Calu3 (cell line): ENCODE results near the gene MRC1. TPM values are rescaled to one million over a fixed set of nuclear protein-coding genes. Genes with fewer than 3 reads are reported as not detected.

Source experiments
- BruUV-seq: library from RNA; stranded (reverse); fragments of 400-500 nt; replicated peaks from 2 replicates; lab custom pipeline; 2021; lab: Mats Ljungman, UMichigan
- CTCF ChIA-PET: fragments of 300-600 bp; sonication (Branson Sonifier 250); formaldehyde crosslinking; loops from one replicate; lab custom pipeline; 2022; ENCODE audit warnings: antibody characterized with exemption; lab: Charles Lee
- DNase-seq: peaks from one replicate; pipeline ENCODE4 v3.0.0; 2022
- H3K27ac Mint-ChIP-seq: one replicate; pipeline ENCODE4 v1.8.0; 2022; ENCODE audit warnings: mixed read lengths; ENCODE audit not compliant: unreplicated experiment
- H3K27me3 Mint-ChIP-seq: one replicate; pipeline ENCODE4 v1.8.0; 2022; ENCODE audit warnings: mixed read lengths; ENCODE audit not compliant: unreplicated experiment
- H3K36me3 Mint-ChIP-seq: one replicate; pipeline ENCODE4 v1.8.0; 2022; ENCODE audit warnings: mild to moderate bottlenecking, moderate library complexity, mixed read lengths; ENCODE audit not compliant: insufficient read depth, unreplicated experiment
- H3K4me1 Mint-ChIP-seq: one replicate; pipeline ENCODE4 v1.8.0; 2022; ENCODE audit warnings: mild to moderate bottlenecking, low read depth, mixed read lengths; ENCODE audit not compliant: unreplicated experiment
- H3K4me3 Mint-ChIP-seq: one replicate; pipeline ENCODE4 v1.8.0; 2022; ENCODE audit warnings: mild to moderate bottlenecking, low read depth, moderate library complexity, mixed read lengths; ENCODE audit not compliant: unreplicated experiment
- H3K9me3 Mint-ChIP-seq: one replicate; pipeline ENCODE4 v1.8.0; 2022; ENCODE audit warnings: low read depth, mixed read lengths; ENCODE audit not compliant: unreplicated experiment
- CTCF ChIP-seq: fragments of 200-600 bp; IDR thresholded peaks from one replicate; pipeline ENCODE4 v1.8.0; 2022; ENCODE audit warnings: antibody characterized with exemption; ENCODE audit not compliant: unreplicated experiment
- intact Hi-C: fragments of 100-400 bp; cut with micrococcal nuclease; formaldehyde crosslinking; loops from one replicate; pipeline ENCODE4 v1.10.0; 2022; ENCODE audit not compliant: unreplicated experiment
- total RNA-seq: library from RNA; stranded (reverse); gene quantifications from 2 replicates; pipeline ENCODE4 v1.2.3, GENCODE V29; 2022

Gene MRC1
- total RNA-seq, 1 experiment from 2014 or later: 0.09 TPM

GRCh38 chr10:17789396-17789795 lies 19.8 kb upstream of the MRC1 start:
- H3K27ac Mint-ChIP-seq: no peak overlapping the region
- DNase-seq: no peak
- BruUV-seq: no TSS peak
- H3K4me1 Mint-ChIP-seq: no peaks in the 10 kb centered on the region
- H3K36me3 Mint-ChIP-seq: no peaks in the 10 kb centered on the region
- H3K4me3 Mint-ChIP-seq: no peak overlapping the region
- no peak for TF ChIP-seq CTCF
- H3K9me3 Mint-ChIP-seq: no peaks in the 10 kb centered on the region
- CTCF ChIA-PET: no interaction called here
- no peaks in the 10 kb centered on the region for H3K27me3 Mint-ChIP-seq
- intact Hi-C loops: no loop called here

- Mint-ChIP-seq H3K4me1 (no peaks in the 10 kb centered on the region), H3K27me3 (no peaks in the 10 kb centered on the region), H3K27ac (no peak overlapping the region), H3K9me3 (no peaks in the 10 kb centered on the region), H3K36me3 (no peaks in the 10 kb centered on the region), H3K4me3 (no peak overlapping the region)
- CTCF ChIA-PET: interaction anchor here (1.0 kb wide), 1 partner anchor 9 kb away, joined by 3 read pairs; no protein-coding TSS in a partner anchor
- no TSS peak for BruUV-seq
- TF ChIP-seq CTCF: no peak
- no peak for DNase-seq
- intact Hi-C loops: no loop called here
Observed at GRCh38 chr10:17790651-17791050, 18.5 kb upstream of the MRC1 start.

- no peak for DNase-seq
- H3K27ac Mint-ChIP-seq: no peak overlapping the region
- no peaks in the 10 kb centered on the region for H3K27me3 Mint-ChIP-seq
- H3K4me1 Mint-ChIP-seq: no peaks in the 10 kb centered on the region
- intact Hi-C loops: no loop called here
- no TSS peak for BruUV-seq
- H3K9me3 Mint-ChIP-seq: no peaks in the 10 kb centered on the region
- H3K36me3 Mint-ChIP-seq: no peaks in the 10 kb centered on the region
- H3K4me3 Mint-ChIP-seq: no peak overlapping the region
- TF ChIP-seq CTCF: no peak
- CTCF ChIA-PET: no interaction called here
Observed at GRCh38 chr10:17792991-17793390, 16.2 kb upstream of the MRC1 start.

- no peak overlapping the region for H3K27ac Mint-ChIP-seq
- H3K36me3 Mint-ChIP-seq: no peaks in the 10 kb centered on the region
- no peaks in the 10 kb centered on the region for H3K27me3 Mint-ChIP-seq
- intact Hi-C loops: no loop called here
- no TSS peak for BruUV-seq
- H3K9me3 Mint-ChIP-seq: no peaks in the 10 kb centered on the region
- no peaks in the 10 kb centered on the region for H3K4me1 Mint-ChIP-seq
- no peak for TF ChIP-seq CTCF
- H3K4me3 Mint-ChIP-seq: no peak overlapping the region
- CTCF ChIA-PET: no interaction called here
- DNase-seq: no peak
Observed at GRCh38 chr10:17793823-17794644, 15.1 kb upstream of the MRC1 start.
